Measurements from ENCODE around the gene GORASP1.

DNA sequence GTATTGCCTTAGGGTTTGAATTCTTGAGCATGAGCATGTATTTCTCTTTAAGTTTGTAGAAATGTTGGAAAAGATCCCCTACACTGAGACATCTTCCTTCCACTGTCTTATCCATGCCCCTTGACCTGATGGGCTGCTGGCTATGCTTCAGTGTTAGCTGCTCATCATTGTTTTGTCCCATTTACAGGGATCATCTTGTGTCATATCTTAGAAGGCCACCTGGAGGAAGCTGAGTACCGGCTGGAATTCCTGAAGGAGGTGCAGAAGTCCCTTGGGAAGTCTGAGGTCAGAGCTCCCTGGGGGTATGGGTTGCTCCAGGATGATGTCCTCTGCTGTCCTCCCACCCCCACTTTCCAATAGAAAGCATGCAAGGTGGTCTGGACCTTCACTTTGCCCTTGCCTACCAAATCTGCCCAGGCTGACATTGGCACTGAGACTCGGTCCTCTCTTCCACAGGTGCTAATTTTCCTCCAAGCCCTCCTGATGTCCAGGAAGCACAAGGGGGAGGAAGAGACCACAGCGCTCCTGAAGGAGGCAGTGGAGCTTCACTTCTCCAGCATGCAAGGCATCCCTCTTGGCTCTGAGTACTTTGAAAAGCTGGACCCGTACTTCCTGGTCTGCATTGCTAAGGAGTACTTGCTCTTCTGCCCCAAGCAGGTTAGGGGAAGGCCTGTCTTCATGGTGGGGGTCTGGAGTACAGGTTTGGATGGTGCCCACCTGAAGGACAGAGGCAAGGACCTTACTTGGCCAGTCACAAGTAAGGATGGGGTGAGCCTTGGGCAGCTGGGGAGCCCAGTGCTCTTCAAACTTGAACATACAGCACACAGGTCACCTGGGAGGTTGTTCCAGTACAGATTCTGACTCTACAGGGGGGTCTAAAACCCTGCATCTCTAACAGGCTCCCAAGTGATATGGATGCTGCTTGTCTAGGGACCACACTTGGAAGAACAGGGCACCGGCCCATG, 17.7 kb upstream of the GORASP1 start:
- TF ChIP-seq, protein P1, sequence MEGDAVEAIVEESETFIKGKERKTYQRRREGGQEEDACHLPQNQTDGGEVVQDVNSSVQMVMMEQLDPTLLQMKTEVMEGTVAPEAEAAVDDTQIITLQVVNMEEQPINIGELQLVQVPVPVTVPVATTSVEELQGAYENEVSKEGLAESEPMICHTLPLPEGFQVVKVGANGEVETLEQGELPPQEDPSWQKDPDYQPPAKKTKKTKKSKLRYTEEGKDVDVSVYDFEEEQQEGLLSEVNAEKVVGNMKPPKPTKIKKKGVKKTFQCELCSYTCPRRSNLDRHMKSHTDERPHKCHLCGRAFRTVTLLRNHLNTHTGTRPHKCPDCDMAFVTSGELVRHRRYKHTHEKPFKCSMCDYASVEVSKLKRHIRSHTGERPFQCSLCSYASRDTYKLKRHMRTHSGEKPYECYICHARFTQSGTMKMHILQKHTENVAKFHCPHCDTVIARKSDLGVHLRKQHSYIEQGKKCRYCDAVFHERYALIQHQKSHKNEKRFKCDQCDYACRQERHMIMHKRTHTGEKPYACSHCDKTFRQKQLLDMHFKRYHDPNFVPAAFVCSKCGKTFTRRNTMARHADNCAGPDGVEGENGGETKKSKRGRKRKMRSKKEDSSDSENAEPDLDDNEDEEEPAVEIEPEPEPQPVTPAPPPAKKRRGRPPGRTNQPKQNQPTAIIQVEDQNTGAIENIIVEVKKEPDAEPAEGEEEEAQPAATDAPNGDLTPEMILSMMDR (IDR thresholded peaks at IDR 0.05), result peak in 3 of 4 experiments; percentile 26 to 56 (median 46)
- TF ChIP-seq POLR2A (IDR thresholded peaks at IDR 0.05), result no peak

All from uterus (tissue), 2 donors.